ENCODE data around the gene RAP1GAP. TPM values are rescaled to one million over a fixed set of nuclear protein-coding genes. Genes with fewer than 3 reads are reported as not detected.

The RAP1GAP gene
- total and polyA plus RNA-seq, 2 of the 13 experiments (the other 11 are each of a cell fraction or from before 2014, with no cell fraction given) = 11.9 to 37.5 TPM

DNA sequence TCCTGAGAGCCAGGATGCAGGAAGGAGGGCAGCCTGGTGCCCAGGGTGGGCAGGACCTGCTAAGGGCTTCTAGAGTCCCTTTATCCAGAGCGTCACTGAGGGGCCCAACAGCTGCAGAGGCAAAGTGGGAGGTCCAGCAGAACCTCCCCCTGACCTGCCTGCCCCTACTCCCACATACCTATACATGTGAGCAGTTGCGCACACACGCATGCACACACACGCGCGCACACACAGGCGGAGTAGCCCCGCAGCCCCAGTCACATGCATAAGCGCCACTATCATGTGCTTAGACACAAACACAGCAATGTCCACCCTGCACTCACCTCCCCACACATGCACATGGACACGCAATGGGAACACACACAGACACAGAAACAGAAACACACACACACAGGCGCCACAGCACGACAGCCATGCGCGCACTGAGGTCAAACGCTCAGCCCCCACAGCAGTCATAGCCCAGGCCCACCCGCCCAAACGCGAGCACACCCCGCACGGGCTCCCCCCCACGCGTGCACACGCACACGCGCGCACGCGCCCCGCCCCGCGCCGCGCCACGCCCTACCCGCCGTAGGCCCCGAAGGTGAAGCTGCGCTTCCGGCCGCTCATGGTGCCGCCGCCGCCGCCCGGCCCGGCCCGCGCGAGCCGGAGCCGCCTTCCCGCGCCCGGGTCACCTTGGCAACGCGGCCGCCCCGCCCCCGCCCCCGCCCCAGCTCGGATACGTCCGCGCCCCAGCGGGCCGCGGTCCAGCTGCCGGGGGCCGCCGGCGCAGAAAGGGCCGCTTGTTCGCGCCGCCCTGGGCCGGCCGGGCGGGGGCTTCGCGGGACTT lies 17.7 kb downstream of the RAP1GAP start (continued):
- TF ChIP-seq HNRNPH1 (optimal IDR thresholded peaks at IDR 0.05; ENCODE audit: low read depth, low read length) (no peak), ZNF34 (CRISPR knock-in tag; IDR thresholded peaks at IDR 0.05; ENCODE audit: borderline replicate concordance) (no peak), MAZ (IDR thresholded peaks at IDR 0.05; ENCODE audit: borderline replicate concordance, low read depth, low read length) (no peak), MAZ (CRISPR knock-in tag; IDR thresholded peaks at IDR 0.05; ENCODE audit: low read depth) (peak; percentile 52; the same call in 1 of the 2 replicates), ZNF670 (CRISPR knock-in tag; IDR thresholded peaks at IDR 0.05; ENCODE audit: borderline replicate concordance) (no peak), MLLT10 (CRISPR knock-in tag; IDR thresholded peaks at IDR 0.05) (no peak), CCAR2 (optimal IDR thresholded peaks at IDR 0.05; ENCODE audit: low read depth, low read length) (no peak), KDM1A (CRISPR knock-in tag; IDR thresholded peaks at IDR 0.05) (no peak), FOXK2 (IDR thresholded peaks at IDR 0.05) (no peak), KLF15 (CRISPR knock-in tag; IDR thresholded peaks at IDR 0.05; ENCODE audit: borderline replicate concordance) (no peak), TBX2 (CRISPR knock-in tag; IDR thresholded peaks at IDR 0.05; ENCODE audit: borderline replicate concordance) (0 out of 2 replicates have a peak, but pooled peaks have one; percentile 18), MTF2 (CRISPR knock-in tag; IDR thresholded peaks at IDR 0.05; ENCODE audit: borderline replicate concordance) (no peak)
- TF ChIP-seq, protein P1, sequence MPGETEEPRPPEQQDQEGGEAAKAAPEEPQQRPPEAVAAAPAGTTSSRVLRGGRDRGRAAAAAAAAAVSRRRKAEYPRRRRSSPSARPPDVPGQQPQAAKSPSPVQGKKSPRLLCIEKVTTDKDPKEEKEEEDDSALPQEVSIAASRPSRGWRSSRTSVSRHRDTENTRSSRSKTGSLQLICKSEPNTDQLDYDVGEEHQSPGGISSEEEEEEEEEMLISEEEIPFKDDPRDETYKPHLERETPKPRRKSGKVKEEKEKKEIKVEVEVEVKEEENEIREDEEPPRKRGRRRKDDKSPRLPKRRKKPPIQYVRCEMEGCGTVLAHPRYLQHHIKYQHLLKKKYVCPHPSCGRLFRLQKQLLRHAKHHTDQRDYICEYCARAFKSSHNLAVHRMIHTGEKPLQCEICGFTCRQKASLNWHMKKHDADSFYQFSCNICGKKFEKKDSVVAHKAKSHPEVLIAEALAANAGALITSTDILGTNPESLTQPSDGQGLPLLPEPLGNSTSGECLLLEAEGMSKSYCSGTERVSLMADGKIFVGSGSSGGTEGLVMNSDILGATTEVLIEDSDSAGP (CRISPR knock-in tag; IDR thresholded peaks at IDR 0.05; ENCODE audit: borderline replicate concordance) = no peak
- TF ChIP-seq, protein P2, sequence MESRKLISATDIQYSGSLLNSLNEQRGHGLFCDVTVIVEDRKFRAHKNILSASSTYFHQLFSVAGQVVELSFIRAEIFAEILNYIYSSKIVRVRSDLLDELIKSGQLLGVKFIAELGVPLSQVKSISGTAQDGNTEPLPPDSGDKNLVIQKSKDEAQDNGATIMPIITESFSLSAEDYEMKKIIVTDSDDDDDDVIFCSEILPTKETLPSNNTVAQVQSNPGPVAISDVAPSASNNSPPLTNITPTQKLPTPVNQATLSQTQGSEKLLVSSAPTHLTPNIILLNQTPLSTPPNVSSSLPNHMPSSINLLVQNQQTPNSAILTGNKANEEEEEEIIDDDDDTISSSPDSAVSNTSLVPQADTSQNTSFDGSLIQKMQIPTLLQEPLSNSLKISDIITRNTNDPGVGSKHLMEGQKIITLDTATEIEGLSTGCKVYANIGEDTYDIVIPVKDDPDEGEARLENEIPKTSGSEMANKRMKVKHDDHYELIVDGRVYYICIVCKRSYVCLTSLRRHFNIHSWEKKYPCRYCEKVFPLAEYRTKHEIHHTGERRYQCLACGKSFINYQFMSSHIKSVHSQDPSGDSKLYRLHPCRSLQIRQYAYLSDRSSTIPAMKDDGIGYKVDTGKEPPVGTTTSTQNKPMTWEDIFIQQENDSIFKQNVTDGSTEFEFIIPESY (CRISPR knock-in tag; IDR thresholded peaks at IDR 0.05) = peak; percentile 43; the same call in 1 of the 2 replicates

Measured in HepG2 (cell line).